ENCODE results near the gene PAFAH1B1.

PAFAH1B1 gene

GRCh38 chr17:2704031-2704889 is 110.8 kb downstream of the PAFAH1B1 start:
- DNase-seq (ENCODE audit: low spot score): no peak

- no peak for DNase-seq (ENCODE audit: low spot score)
Measured at GRCh38 chr17:2704890-2705248, 111.4 kb downstream of the PAFAH1B1 start.

- DNase-seq (ENCODE audit: low spot score): no peak
Measured at GRCh38 chr17:2705263-2705662, 111.8 kb downstream of the PAFAH1B1 start.

- DNase-seq (ENCODE audit: low spot score): no peak
Measured at GRCh38 chr17:2705888-2706795, 112.7 kb downstream of the PAFAH1B1 start.

- DNase-seq (ENCODE audit: low spot score): no peak
Measured at GRCh38 chr17:2706911-2707510, 113.6 kb downstream of the PAFAH1B1 start.

GRCh38 chr17:2707721-2708584 is 114.5 kb downstream of the PAFAH1B1 start:
- no peak for DNase-seq (ENCODE audit: low spot score)

GRCh38 chr17:2708585-2709182 is 115.2 kb downstream of the PAFAH1B1 start:
- no peak for DNase-seq (ENCODE audit: low spot score)

GRCh38 chr17:2709183-2709661 is 115.8 kb downstream of the PAFAH1B1 start:
- DNase-seq (ENCODE audit: low spot score): peak; percentile 75

GRCh38 chr17:2710071-2710802 is 116.8 kb downstream of the PAFAH1B1 start:
- no peak for DNase-seq (ENCODE audit: low spot score)

GRCh38 chr17:2710803-2711607 is 117.6 kb downstream of the PAFAH1B1 start:
- peak; percentile 50 for DNase-seq (ENCODE audit: low spot score)

- DNase-seq (ENCODE audit: low spot score): peak; percentile 94
Measured at GRCh38 chr17:2711608-2712299, 118.3 kb downstream of the PAFAH1B1 start, which contains the start of gene CLUH. Gene CLUH (minus strand): TSS chr17:2711764. CDS start chr17:2711661, 103 bp downstream.

- no peak for DNase-seq (ENCODE audit: low spot score)
Measured at GRCh38 chr17:2712300-2713043, 119.0 kb downstream of the PAFAH1B1 start.

- DNase-seq (ENCODE audit: low spot score): no peak
Measured at GRCh38 chr17:2713881-2714280, 120.4 kb downstream of the PAFAH1B1 start.

GRCh38 chr17:2716649-2717048 is 123.2 kb downstream of the PAFAH1B1 start:
- DNase-seq (ENCODE audit: low spot score): no peak

- no peak for DNase-seq (ENCODE audit: low spot score)
Measured at GRCh38 chr17:2718150-2718938, 124.9 kb downstream of the PAFAH1B1 start.

GRCh38 chr17:2719861-2720260 is 126.4 kb downstream of the PAFAH1B1 start:
- no peak for DNase-seq (ENCODE audit: low spot score)

GRCh38 chr17:2721603-2722002 is 128.1 kb downstream of the PAFAH1B1 start:
- no peak for DNase-seq (ENCODE audit: low spot score)
